Endothelial cell of umbilical vein (primary cell): Measurements from ENCODE around the gene LRRC46. TPM values are rescaled to one million over a fixed set of nuclear protein-coding genes. Genes with fewer than 3 reads are reported as not detected.

ENCODE experiments used
- BruUV-seq: library from RNA; stranded (reverse); fragments of 400-500 nt; replicated peaks from 2 replicates; lab custom pipeline; 2021; lab: Mats Ljungman, UMichigan
- CTCF ChIA-PET: fragments of 300-600, 350-600 bp; sonication (Branson Sonifier 250); formaldehyde crosslinking; loops from one replicate; lab custom pipeline; 2021; ENCODE audit warnings: antibody characterized with exemption, inconsistent platforms; lab: Charles Lee
- POLR2A ChIA-PET: fragments of 300-600, 350-600 bp; sonication (Branson Sonifier 250); formaldehyde crosslinking; loops from one replicate; lab custom pipeline; 2021; ENCODE audit warnings: antibody characterized with exemption, inconsistent platforms; lab: Charles Lee
- DNase-seq: peaks from one replicate; pipeline ENCODE4 v3.0.0-alpha.2; 2011; ENCODE audit warnings: low read depth, low spot score
- FAIRE-seq: peaks from 2 replicates; lab custom pipeline; 2011; peaks lifted over from hg19 to GRCh38; lab: Jason Lieb, UNC
- H2AFZ ChIP-seq: 2 replicates; pipeline ENCODE4 v1.6.0; 2012; ENCODE audit warnings: low read depth, low read length, control low read depth, inconsistent platforms
- H3K27ac ChIP-seq: 2 replicates; pipeline ENCODE4 v1.5.1; 2011; ENCODE audit warnings: low read depth, mild to moderate bottlenecking, control low read depth, low read length, moderate library complexity; ENCODE audit not compliant: insufficient read depth
- H3K27me3 ChIP-seq, 2 experiments: 2 replicates each; pipeline versions ENCODE4 v1.6.0 to v1.6.1; 2011; ENCODE audit warnings: low read length in 2 of 2, mixed read lengths in 1 of 2; ENCODE audit not compliant: control insufficient read depth in 2 of 2, insufficient read depth in 2 of 2
- H3K36me3 ChIP-seq, 2 experiments: 2 replicates in 1 of 2; 3 replicates in 1 of 2; pipeline ENCODE4 v1.5.1; 2011; ENCODE audit warnings: low read length in 2 of 2, mild to moderate bottlenecking in 1 of 2, moderate library complexity in 1 of 2; ENCODE audit not compliant: control insufficient read depth in 2 of 2, insufficient read depth in 2 of 2; ENCODE audit errors: extremely low read depth in 1 of 2
- H3K4me1 ChIP-seq: 3 replicates; pipeline ENCODE4 v1.5.1; 2011; ENCODE audit warnings: mild to moderate bottlenecking, low read length; ENCODE audit not compliant: control insufficient read depth, insufficient read depth; ENCODE audit errors: extremely low read depth
- H3K4me2 ChIP-seq: 2 replicates; pipeline ENCODE4 v1.6.1; 2011; ENCODE audit warnings: low read length, control low read depth, mixed read lengths; ENCODE audit not compliant: insufficient read depth
- H3K4me3 ChIP-seq, 3 experiments: fragments of 200-600 bp in 1 of 3; sonication (generic), shearing (Covaris generic) in 1 of 3; replicated peaks in 1 of 3; 2 replicates each; pipeline ENCODE4 v1.5.1; 2011 to 2016; ENCODE audit warnings: control low read depth in 3 of 3, low read length in 3 of 3, mild to moderate bottlenecking in 2 of 3, inconsistent platforms in 1 of 3, low read depth in 1 of 3, moderate library complexity in 1 of 3; ENCODE audit not compliant: insufficient read depth in 1 of 3
- H3K79me2 ChIP-seq: 2 replicates; pipeline ENCODE4 v1.6.0; 2012; ENCODE audit warnings: low read length, inconsistent platforms; ENCODE audit not compliant: control insufficient read depth, insufficient read depth
- H3K9ac ChIP-seq: replicated peaks from 2 replicates; pipeline ENCODE3; 2011; ENCODE audit warnings: low read length, control low read depth; ENCODE audit not compliant: insufficient read depth; ENCODE audit errors: extremely low read depth
- H3K9me1 ChIP-seq: replicated peaks from 3 replicates; pipeline ENCODE4 v1.6.0; 2011; ENCODE audit warnings: mild to moderate bottlenecking, low read length; ENCODE audit not compliant: control insufficient read depth, insufficient read depth; ENCODE audit errors: extremely low read depth
- H3K9me3 ChIP-seq: replicated peaks from 2 replicates; pipeline ENCODE4 v1.5.1; 2012; ENCODE audit warnings: low read length, inconsistent platforms; ENCODE audit not compliant: control insufficient read depth, insufficient read depth
- H4K20me1 ChIP-seq: replicated peaks from 2 replicates; pipeline ENCODE3; 2011; ENCODE audit warnings: mild to moderate bottlenecking, low read length; ENCODE audit not compliant: control insufficient read depth, insufficient read depth; ENCODE audit errors: extremely low read depth
- CTCF ChIP-seq, 2 donors: IDR thresholded peaks; 1 replicate in 1 of 2; 2 replicates in 1 of 2; pipeline ENCODE4 v1.5.1; 2011; ENCODE audit warnings: low read length in 2 of 2, mild to moderate bottlenecking in 2 of 2, moderate library complexity in 2 of 2, control low read depth in 1 of 2, inconsistent platforms in 1 of 2, low read depth in 1 of 2; ENCODE audit not compliant: insufficient read depth in 1 of 2; ENCODE audit errors: extremely low read depth in 1 of 2
- EZH2 ChIP-seq: IDR thresholded peaks from 2 replicates; pipeline ENCODE4 v1.6.1; 2012; ENCODE audit warnings: borderline replicate concordance, low read depth, mild to moderate bottlenecking, moderate library complexity, low read length, inconsistent platforms; ENCODE audit not compliant: severe bottlenecking
- FOS ChIP-seq: IDR thresholded peaks from 2 replicates; pipeline ENCODE4 v1.6.1; 2011; ENCODE audit warnings: mild to moderate bottlenecking, low read length, moderate library complexity, borderline replicate concordance; ENCODE audit not compliant: insufficient read depth
- GATA2 ChIP-seq: IDR thresholded peaks from 2 replicates; pipeline ENCODE4 v1.7.0; 2011; ENCODE audit warnings: low read depth, mild to moderate bottlenecking, moderate library complexity, mixed read lengths, low read length; ENCODE audit not compliant: insufficient read length, insufficient read depth
- JUN ChIP-seq: IDR thresholded peaks from 2 replicates; pipeline ENCODE4 v1.6.1; 2011; ENCODE audit warnings: borderline replicate concordance, low read depth; ENCODE audit not compliant: insufficient read length, insufficient read depth
- MYC ChIP-seq: IDR thresholded peaks from one replicate; pipeline ENCODE4 v1.6.1; 2011; ENCODE audit warnings: mild to moderate bottlenecking, low read depth, low read length
- POLR2A ChIP-seq: IDR thresholded peaks from 2 replicates; pipeline ENCODE4 v1.6.1; 2012; ENCODE audit warnings: low read depth, mild to moderate bottlenecking, control low read depth, low read length
- POLR2AphosphoS5 ChIP-seq: IDR thresholded peaks from 2 replicates; pipeline ENCODE4 v1.6.1; 2012; ENCODE audit warnings: low read depth, mild to moderate bottlenecking, control low read depth, low read length, moderate library complexity; ENCODE audit not compliant: insufficient read depth
- dilution Hi-C: fragments of 300-500 bp; cut with MboI; formaldehyde crosslinking; loops from one replicate; pipeline ENCODE4 v1.15.0; 2019; ENCODE audit warnings: low sequenced_read_pairs; ENCODE audit not compliant: extremely low pct_ligation_motif_present
- intact Hi-C: fragments of 100-400 bp; cut with micrococcal nuclease; formaldehyde crosslinking; loops from one replicate; pipeline ENCODE4 v1.10.0; 2022
- polyA plus RNA-seq, 4 experiments: library from polyadenylated mRNA; depleted of rRNA in 3 of 4; stranded (reverse) in 3 of 4; unstranded in 1 of 4; fragments of >200 nt; gene quantifications; 2 replicates each; pipeline versions ENCODE4 v1.2.1 to v1.2.3, GENCODE V29; 2011 to 2012; ENCODE audit warnings: missing spikeins in 1 of 4
- total RNA-seq: library from RNA; stranded (reverse); gene quantifications from 2 replicates; pipeline ENCODE4 v1.2.3, GENCODE V29; 2021
- TF ChIP-seq, protein P1 (sequence below): IDR thresholded peaks from 2 replicates; pipeline ENCODE4 v1.6.1; 2011; ENCODE audit not compliant: insufficient read depth, insufficient read length

Gene LRRC46
- total and polyA plus RNA-seq, 2 donors (not counting 3 experiments of a cell fraction or from before 2014, with no cell fraction given), result 0.36 to 0.42 TPM

- FAIRE-seq, result no peak
- H3K27me3 ChIP-seq, result peaks cover 3 to 6% of the 10 kb centered on the region in 2 experiments
- TF ChIP-seq EZH2 (no peak), CTCF (IDR thresholded peaks at IDR 0.05; ENCODE audit: extremely low read depth in 1 of 2, insufficient read depth in 1 of 2, low read depth in 1 of 2, low read length in 2 of 2) (no peak), POLR2AphosphoS5 (no peak), POLR2A (no peak), FOS (no peak), JUN (no peak), MYC (no peak), GATA2 (no peak)
- TF ChIP-seq, protein P1, sequence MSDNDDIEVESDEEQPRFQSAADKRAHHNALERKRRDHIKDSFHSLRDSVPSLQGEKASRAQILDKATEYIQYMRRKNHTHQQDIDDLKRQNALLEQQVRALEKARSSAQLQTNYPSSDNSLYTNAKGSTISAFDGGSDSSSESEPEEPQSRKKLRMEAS, result no peak
- no peak overlapping the region for H3K4me3 ChIP-seq
- no peak overlapping the region for H3K27ac ChIP-seq
- peak overlapping the region; percentile 71 for H2AFZ ChIP-seq
- H3K9me3 ChIP-seq, result no peaks in the 10 kb centered on the region
- H3K36me3 ChIP-seq, result no peaks in the 10 kb centered on the region
- no peak overlapping the region for H3K9ac ChIP-seq
- ChIA-PET POLR2A (no interaction called here), CTCF (interaction anchor here (1.0 to 2.2 kb wide), 7 partner anchors 7 to 41 kb away, joined by 4 to 13 read pairs (median 6); partner anchors contain the start of genes SCRN2, SP2 and SP6)
- H3K9me1 ChIP-seq, result no peaks in the 10 kb centered on the region
- H4K20me1 ChIP-seq, result no peaks in the 10 kb centered on the region
- BruUV-seq, result no TSS peak
- peak; percentile 38 for DNase-seq
- intact Hi-C loops, result no loop called here
- H3K79me2 ChIP-seq, result no peaks in the 10 kb centered on the region
- dilution Hi-C loops, result no loop called here
- peak overlapping the region; percentile 13 for H3K4me2 ChIP-seq
- H3K4me1 ChIP-seq, result peaks cover 7% of the 10 kb centered on the region
Observed at GRCh38 chr17:47882247-47882646, 50.8 kb downstream of the LRRC46 start.
